HCT116 (cell line): Measurements from ENCODE around the gene C1orf146. TPM values are rescaled to one million over a fixed set of nuclear protein-coding genes. Genes with fewer than 3 reads are reported as not detected.

ENCODE experiments used
- ATAC-seq: fragments of 200-7000 bp; cut with Tn5 transposase; 2 replicates; pipeline ENCODE4 v1.9.1; 2020; ENCODE audit warnings: mild to moderate bottlenecking, moderate library complexity
- BruUV-seq: library from RNA; stranded (reverse); fragments of 400-500 nt; replicated peaks from 2 replicates; lab custom pipeline; 2021; lab: Mats Ljungman, UMichigan
- CTCF ChIA-PET: fragments of 300-600 bp; sonication (Branson Sonifier 250); formaldehyde crosslinking; loops from one replicate; lab custom pipeline; 2021; ENCODE audit warnings: antibody characterized with exemption; lab: Charles Lee
- POLR2A ChIA-PET: fragments of 300-600, 350-600 bp; sonication (Branson Sonifier 250); formaldehyde crosslinking; loops from one replicate; lab custom pipeline; 2021; ENCODE audit warnings: antibody characterized with exemption; lab: Charles Lee
- RAD21 ChIA-PET, 2 experiments: fragments of 300-600 bp; sonication (Branson Sonifier 250); formaldehyde crosslinking; loops; one replicate each; lab custom pipeline; 2023; ENCODE audit warnings: low total read pairs in 2 of 2; ENCODE audit not compliant: uncharacterized antibody in 2 of 2, unreplicated experiment in 2 of 2, low non-redundant PET in 1 of 2; lab: Charles Lee
- DNase-seq: peaks from one replicate; pipeline ENCODE4 v3.0.0-alpha.2; 2010; ENCODE audit warnings: low read depth, low spot score
- H2AFZ ChIP-seq: fragments of 200-600 bp; shearing (Covaris generic), sonication (generic); 2 replicates; pipeline ENCODE4 v1.6.1; 2017; ENCODE audit warnings: low read depth, mixed run types, mixed read lengths, antibody characterized with exemption, low read length; ENCODE audit not compliant: poor library complexity, severe bottlenecking
- H3K27ac ChIP-seq: 2 replicates; pipeline ENCODE4 v1.5.1; 2012; ENCODE audit warnings: low read depth, low read length
- H3K27me3 ChIP-seq: fragments of 200-600 bp; sonication (generic); 2 replicates; pipeline ENCODE4 v1.6.1; 2016; ENCODE audit warnings: mixed run types, low read length, mixed read lengths; ENCODE audit not compliant: insufficient read depth
- H3K36me3 ChIP-seq, 2 experiments: fragments of 200-500 bp in 1 of 2; fragments of 200-600 bp in 1 of 2; sonication (Bioruptor generic) in 1 of 2; sonication (generic) in 1 of 2; 2 replicates each; pipeline versions ENCODE4 v1.5.1 to v1.6.1; 2014 to 2016; ENCODE audit warnings: low read length in 2 of 2, inconsistent platforms in 1 of 2, mixed read lengths in 1 of 2, mixed run types in 1 of 2; ENCODE audit not compliant: insufficient read depth in 2 of 2, control insufficient read depth in 1 of 2
- H3K4me1 ChIP-seq, 2 experiments: fragments of 200-600 bp in 1 of 2; sonication (generic) in 1 of 2; 2 replicates each; pipeline versions ENCODE4 v1.5.1 to v1.6.1; 2012 to 2017; ENCODE audit warnings: low read length in 2 of 2, inconsistent platforms in 1 of 2, mild to moderate bottlenecking in 1 of 2, mixed read lengths in 1 of 2, mixed run types in 1 of 2, moderate library complexity in 1 of 2; ENCODE audit not compliant: insufficient read depth in 2 of 2, control insufficient read depth in 1 of 2
- H3K4me2 ChIP-seq: fragments of 200-600 bp; sonication (generic); 2 replicates; pipeline ENCODE4 v1.6.1; 2017; ENCODE audit warnings: mixed run types, low read length, mixed read lengths
- H3K4me3 ChIP-seq, 2 experiments: fragments of 200-600 bp in 1 of 2; sonication (generic) in 1 of 2; replicated peaks in 1 of 2; 2 replicates each; pipeline ENCODE4 v1.5.1; 2011 to 2016; ENCODE audit warnings: low read length in 2 of 2, control low read depth in 1 of 2, low read depth in 1 of 2, mild to moderate bottlenecking in 1 of 2, mixed read lengths in 1 of 2, mixed run types in 1 of 2
- H3K79me2 ChIP-seq: fragments of 200-600 bp; sonication (generic); 2 replicates; pipeline ENCODE4 v1.6.1; 2017; ENCODE audit warnings: mild to moderate bottlenecking, mixed run types, low read length, moderate library complexity, mixed read lengths; ENCODE audit not compliant: insufficient read depth
- H3K9ac ChIP-seq: fragments of 200-600 bp; sonication (generic); 2 replicates; pipeline ENCODE4 v1.6.1; 2016; ENCODE audit warnings: low read length, mixed read lengths
- H3K9me2 ChIP-seq: fragments of 200-600 bp; sonication (generic), shearing (Covaris generic); 2 replicates; pipeline ENCODE4 v1.6.1; 2017; ENCODE audit warnings: mixed run types, mild to moderate bottlenecking, moderate library complexity; ENCODE audit not compliant: insufficient read depth
- H3K9me3 ChIP-seq, 2 experiments: fragments of 200-500 bp in 1 of 2; fragments of 200-600 bp in 1 of 2; sonication (Bioruptor generic) in 1 of 2; sonication (generic) in 1 of 2; 2 replicates each; pipeline ENCODE4 v1.6.1; 2014 to 2017; ENCODE audit warnings: low read length in 2 of 2, mixed read lengths in 2 of 2, inconsistent platforms in 1 of 2, low read depth in 1 of 2, mild to moderate bottlenecking in 1 of 2, mixed run types in 1 of 2, moderate library complexity in 1 of 2; ENCODE audit not compliant: control insufficient read depth in 1 of 2, insufficient read depth in 1 of 2
- H4K20me1 ChIP-seq: fragments of 200-600 bp; sonication (generic), shearing (Covaris generic); 2 replicates; pipeline ENCODE4 v1.6.1; 2017; ENCODE audit warnings: mixed run types, mild to moderate bottlenecking, moderate library complexity; ENCODE audit not compliant: insufficient read depth
- CBX3 ChIP-seq: IDR thresholded peaks from 2 replicates; pipeline ENCODE4 v1.6.1; 2012; ENCODE audit warnings: low read depth
- EGR1 ChIP-seq: IDR thresholded peaks from 2 replicates; pipeline ENCODE4 v1.6.1; 2012; ENCODE audit warnings: low read depth
- EZH2 ChIP-seq: fragments of 200-600 bp; sonication (generic); IDR thresholded peaks from 2 replicates; pipeline ENCODE4 v1.6.1; 2017; ENCODE audit warnings: antibody characterized with exemption, mixed run types
- EZH2phosphoT487 ChIP-seq: fragments of 200-600 bp; IDR thresholded peaks from 2 replicates; pipeline ENCODE4 v1.6.1; 2018; ENCODE audit warnings: antibody characterized with exemption, borderline replicate concordance
- POLR2AphosphoS5 ChIP-seq: IDR thresholded peaks from 2 replicates; pipeline ENCODE4 v1.6.1; 2011; ENCODE audit warnings: mild to moderate bottlenecking, low read depth, low read length, moderate library complexity
- RAD21 ChIP-seq: IDR thresholded peaks from 2 replicates; pipeline ENCODE4 v1.6.1; 2012; ENCODE audit warnings: low read depth, mild to moderate bottlenecking
- SP1 ChIP-seq: IDR thresholded peaks from 2 replicates; pipeline ENCODE4 v1.6.1; 2012; ENCODE audit warnings: low read depth
- SRF ChIP-seq: IDR thresholded peaks from 2 replicates; pipeline ENCODE4 v1.6.1; 2012; ENCODE audit warnings: low read depth
- TCF7L2 ChIP-seq: IDR thresholded peaks from 2 replicates; pipeline ENCODE4 v1.7.0; 2011; ENCODE audit warnings: borderline replicate concordance, inconsistent platforms; ENCODE audit not compliant: insufficient read depth, insufficient read length; ENCODE audit errors: extremely low read depth
- intact Hi-C: fragments of 100-400 bp; cut with micrococcal nuclease; formaldehyde crosslinking; loops from 2 replicates; pipeline ENCODE4 v1.10.0; 2022
- total RNA-seq: library from RNA; stranded (reverse); gene quantifications from one replicate; pipeline ENCODE4 v1.2.1, GENCODE V29; 2021; ENCODE audit not compliant: unreplicated experiment
- TF ChIP-seq, protein P1 (sequence below): IDR thresholded peaks from 2 replicates; pipeline ENCODE4 v1.6.1; 2012; ENCODE audit warnings: low read depth
- TF ChIP-seq, protein P2 (sequence below): IDR thresholded peaks from 2 replicates; pipeline ENCODE4 v1.6.1; 2012
- TF ChIP-seq, protein P3 (sequence below): IDR thresholded peaks from 2 replicates; pipeline ENCODE4 v1.6.1; 2012

The C1orf146 gene
- total RNA-seq, 1 experiment from 2014 or later = not detected

DNA sequence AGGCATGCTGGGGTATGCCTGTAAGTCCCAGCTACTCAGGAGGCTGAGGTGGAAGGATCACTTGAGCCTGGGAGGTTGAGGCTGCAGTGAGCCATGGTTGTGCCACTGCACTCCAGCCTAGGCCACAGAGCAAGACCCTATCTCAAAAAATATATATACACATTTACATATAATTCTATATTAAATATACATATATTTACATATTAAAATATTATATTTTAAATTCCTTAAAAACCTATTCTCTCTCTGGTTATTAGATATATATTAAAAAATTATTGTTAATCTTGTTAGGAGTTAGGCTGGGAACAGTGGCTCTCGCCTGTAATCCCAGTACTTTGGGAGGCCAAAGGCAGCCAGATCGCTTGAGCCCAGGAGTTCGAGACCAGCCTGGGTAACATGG is 58.4 kb downstream of the C1orf146 start:
- H3K4me3 ChIP-seq = no peak overlapping the region
- TF ChIP-seq, protein P1, sequence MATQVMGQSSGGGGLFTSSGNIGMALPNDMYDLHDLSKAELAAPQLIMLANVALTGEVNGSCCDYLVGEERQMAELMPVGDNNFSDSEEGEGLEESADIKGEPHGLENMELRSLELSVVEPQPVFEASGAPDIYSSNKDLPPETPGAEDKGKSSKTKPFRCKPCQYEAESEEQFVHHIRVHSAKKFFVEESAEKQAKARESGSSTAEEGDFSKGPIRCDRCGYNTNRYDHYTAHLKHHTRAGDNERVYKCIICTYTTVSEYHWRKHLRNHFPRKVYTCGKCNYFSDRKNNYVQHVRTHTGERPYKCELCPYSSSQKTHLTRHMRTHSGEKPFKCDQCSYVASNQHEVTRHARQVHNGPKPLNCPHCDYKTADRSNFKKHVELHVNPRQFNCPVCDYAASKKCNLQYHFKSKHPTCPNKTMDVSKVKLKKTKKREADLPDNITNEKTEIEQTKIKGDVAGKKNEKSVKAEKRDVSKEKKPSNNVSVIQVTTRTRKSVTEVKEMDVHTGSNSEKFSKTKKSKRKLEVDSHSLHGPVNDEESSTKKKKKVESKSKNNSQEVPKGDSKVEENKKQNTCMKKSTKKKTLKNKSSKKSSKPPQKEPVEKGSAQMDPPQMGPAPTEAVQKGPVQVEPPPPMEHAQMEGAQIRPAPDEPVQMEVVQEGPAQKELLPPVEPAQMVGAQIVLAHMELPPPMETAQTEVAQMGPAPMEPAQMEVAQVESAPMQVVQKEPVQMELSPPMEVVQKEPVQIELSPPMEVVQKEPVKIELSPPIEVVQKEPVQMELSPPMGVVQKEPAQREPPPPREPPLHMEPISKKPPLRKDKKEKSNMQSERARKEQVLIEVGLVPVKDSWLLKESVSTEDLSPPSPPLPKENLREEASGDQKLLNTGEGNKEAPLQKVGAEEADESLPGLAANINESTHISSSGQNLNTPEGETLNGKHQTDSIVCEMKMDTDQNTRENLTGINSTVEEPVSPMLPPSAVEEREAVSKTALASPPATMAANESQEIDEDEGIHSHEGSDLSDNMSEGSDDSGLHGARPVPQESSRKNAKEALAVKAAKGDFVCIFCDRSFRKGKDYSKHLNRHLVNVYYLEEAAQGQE = no peak
- TF ChIP-seq EZH2phosphoT487 (no peak), EGR1 (no peak), EZH2 (no peak), POLR2AphosphoS5 (no peak), RAD21 (no peak), SP1 (no peak), CBX3 (no peak), TCF7L2 (no peak), SRF (no peak)
- TF ChIP-seq, protein P2, sequence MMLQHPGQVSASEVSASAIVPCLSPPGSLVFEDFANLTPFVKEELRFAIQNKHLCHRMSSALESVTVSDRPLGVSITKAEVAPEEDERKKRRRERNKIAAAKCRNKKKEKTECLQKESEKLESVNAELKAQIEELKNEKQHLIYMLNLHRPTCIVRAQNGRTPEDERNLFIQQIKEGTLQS = no peak
- TF ChIP-seq, protein P3, sequence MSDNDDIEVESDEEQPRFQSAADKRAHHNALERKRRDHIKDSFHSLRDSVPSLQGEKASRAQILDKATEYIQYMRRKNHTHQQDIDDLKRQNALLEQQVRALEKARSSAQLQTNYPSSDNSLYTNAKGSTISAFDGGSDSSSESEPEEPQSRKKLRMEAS = no peak
- POLR2A ChIA-PET = no interaction called here
- no peaks in the 10 kb centered on the region for H3K79me2 ChIP-seq
- DNase-seq (no peak), ATAC-seq (no peak)
- no peaks in the 10 kb centered on the region for H3K9me2 ChIP-seq
- no peak overlapping the region for H2AFZ ChIP-seq
- H3K36me3 ChIP-seq = peaks cover 3 to 10% of the 10 kb centered on the region in 2 experiments; a peak in 3 of 4 replicates
- no TSS peak for BruUV-seq
- H3K9ac ChIP-seq = no peak overlapping the region
- no peak overlapping the region for H3K4me2 ChIP-seq
- no peak overlapping the region for H3K27ac ChIP-seq
- no peaks in the 10 kb centered on the region for H3K27me3 ChIP-seq
- CTCF ChIA-PET = no interaction called here
- no peaks in the 10 kb centered on the region for H3K4me1 ChIP-seq
- intact Hi-C loops = loop anchor here (5.0 kb wide), 1 partner anchor 744 kb away; no protein-coding TSS in a partner anchor
- RAD21 ChIA-PET = no interaction called here
- H3K9me3 ChIP-seq = no peaks in the 10 kb centered on the region
- no peaks in the 10 kb centered on the region for H4K20me1 ChIP-seq
